IPS-NIHi7 (cell line): Measurements from ENCODE around the gene SH2D7.
A peak's percentile ranks its signal among the peaks of the same experiment; 100 is the strongest.
"Not testable (repeated sequence)": the region's sequence is repeated elsewhere in the genome, so short reads cannot be mapped to it uniquely, and the experiment has no call there.

Experiments used
- DNase-seq: peaks from one replicate; pipeline ENCODE4 v3.0.0; 2012; ENCODE audit warnings: mixed read lengths; ENCODE audit errors: extremely low spot score

The SH2D7 gene

GRCh38 chr15:78140292-78140691, 47.9 kb downstream of the SH2D7 start:
- no peak for DNase-seq

DNA sequence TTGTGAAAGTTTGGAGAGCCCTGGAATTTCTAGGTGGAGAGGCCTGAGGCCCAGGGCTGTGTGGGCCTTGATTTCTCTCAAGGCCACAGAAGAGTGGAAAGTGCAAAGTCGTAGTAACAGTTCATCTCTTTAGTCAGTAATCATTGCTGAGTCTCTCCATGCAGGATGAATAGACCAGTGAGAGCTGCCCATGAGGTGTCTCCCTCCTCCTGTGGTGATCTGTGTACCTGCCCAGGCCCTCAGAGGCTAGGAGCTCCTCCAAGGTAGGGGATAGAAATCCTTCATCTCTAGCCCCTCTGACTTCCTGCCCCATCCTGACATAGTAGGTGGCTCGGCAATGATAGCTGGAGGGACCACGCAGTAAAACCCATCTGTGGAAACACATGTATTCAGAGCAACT, 50.0 kb downstream of the SH2D7 start:
- no peak for DNase-seq

DNA sequence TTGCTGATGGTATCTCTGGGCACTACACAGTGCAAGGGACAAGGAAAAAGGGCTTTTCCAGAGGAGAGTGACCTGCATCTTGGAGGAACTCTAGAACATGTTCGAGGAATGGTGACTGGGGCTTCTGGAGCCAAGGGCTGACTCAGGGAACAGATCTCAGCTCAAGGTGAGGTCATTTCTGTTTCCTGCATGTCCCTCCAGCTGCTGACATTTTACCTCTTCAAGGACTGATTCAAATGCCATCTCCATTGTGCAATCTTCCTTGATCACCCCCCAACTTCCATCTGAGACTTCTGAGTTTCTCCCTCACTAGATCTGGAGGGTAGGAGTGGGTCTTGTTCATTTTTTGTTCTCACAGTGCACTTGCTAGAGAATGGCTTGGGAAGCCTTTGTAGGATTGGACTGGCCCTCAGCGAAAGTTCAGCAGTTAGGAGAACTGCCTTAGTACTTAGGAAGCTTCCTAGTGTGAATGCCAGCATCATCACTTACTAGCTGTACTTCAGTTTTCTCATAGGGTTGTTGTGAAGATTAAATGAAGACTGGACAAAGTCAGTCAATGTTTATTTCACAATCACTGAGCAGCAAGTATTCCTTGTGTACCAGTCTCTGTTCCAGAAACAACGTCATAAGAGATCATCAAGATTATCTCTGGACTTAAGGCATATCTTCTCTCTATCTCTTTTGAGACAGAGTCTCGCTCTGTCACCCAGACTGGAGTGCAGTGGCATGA, 54.2 kb downstream of the SH2D7 start:
- DNase-seq: no peak

GRCh38 chr15:78147566-78147965, 55.2 kb downstream of the SH2D7 start:
- DNase-seq: no peak

- DNase-seq: no peak
Measured at GRCh38 chr15:78148392-78149067, 56.2 kb downstream of the SH2D7 start.

- peak; percentile 99 for DNase-seq
Measured at GRCh38 chr15:78149068-78149804, 56.9 kb downstream of the SH2D7 start, which contains the start of gene IDH3A. Gene IDH3A, plus strand, starts transcription at chr15:78149362. Its CDS starts 42 bp downstream, at chr15:78149404.

DNA sequence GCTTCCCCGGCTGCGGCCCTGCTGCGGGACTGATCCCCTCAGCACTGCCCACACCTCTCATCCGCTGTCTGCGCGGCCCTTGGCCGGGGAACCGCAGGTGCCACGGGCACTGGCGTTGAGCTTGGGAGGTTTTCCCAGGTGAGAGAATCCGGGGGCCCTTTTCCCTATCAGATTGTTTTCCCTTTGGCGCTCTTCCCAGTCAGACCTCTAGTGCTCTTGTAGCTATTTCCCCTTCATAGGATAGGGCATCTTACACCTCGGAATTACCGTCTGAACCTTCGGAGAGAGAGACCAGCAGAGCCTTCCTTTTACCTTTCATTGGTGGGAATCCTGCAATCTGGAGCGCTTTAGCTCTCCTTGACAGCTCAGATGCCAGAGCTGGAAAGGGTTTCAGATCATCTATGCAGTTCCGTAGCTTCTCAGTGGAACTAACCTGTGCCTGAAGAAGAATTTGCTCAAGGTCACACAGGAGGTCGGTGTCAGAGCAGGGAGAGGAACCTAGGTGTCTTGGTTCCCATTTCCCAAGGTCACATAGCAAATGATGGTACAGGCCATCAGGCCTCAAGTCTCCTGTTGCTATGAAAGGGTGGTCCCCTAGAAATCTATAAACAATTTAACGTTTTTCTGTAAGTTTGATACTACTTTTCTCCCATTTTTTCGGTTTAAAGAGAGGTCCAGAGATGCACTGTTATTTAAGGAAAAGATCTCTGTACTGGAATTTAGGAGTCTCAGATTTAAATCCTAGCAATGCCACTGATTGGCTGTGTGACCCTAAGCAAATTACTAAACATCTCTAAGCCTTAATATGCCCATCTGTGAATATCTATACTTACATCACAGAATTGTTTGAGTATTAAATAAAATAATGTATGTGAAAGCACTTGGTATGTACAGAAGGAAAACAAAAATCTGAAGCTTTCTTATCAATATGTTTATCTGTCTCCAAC, 57.7 kb downstream of the SH2D7 start:
- DNase-seq: peak; percentile 50

DNA sequence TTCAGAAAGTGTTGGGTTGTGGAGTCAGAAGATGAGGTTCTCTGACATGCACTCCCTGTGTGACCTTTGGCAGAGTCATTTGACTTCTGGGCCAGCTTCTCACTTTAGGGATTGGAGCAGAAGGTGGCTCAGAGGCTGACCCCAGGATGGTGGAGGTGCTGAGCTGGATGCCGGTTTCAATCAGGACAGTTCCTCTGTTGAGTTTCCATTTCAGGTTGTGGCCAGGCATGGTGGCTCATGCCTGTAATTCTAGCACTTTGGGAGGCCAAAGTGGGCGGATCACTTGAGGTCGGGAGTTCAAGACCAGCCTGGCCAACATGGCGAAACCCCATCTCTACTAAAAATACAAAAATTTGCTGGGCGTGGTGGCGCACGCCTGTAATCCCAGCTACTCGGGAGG, 58.7 kb downstream of the SH2D7 start:
- DNase-seq: not testable (repeated sequence)
